ENCODE data around the gene DCAF8.

The DCAF8 gene

DNA sequence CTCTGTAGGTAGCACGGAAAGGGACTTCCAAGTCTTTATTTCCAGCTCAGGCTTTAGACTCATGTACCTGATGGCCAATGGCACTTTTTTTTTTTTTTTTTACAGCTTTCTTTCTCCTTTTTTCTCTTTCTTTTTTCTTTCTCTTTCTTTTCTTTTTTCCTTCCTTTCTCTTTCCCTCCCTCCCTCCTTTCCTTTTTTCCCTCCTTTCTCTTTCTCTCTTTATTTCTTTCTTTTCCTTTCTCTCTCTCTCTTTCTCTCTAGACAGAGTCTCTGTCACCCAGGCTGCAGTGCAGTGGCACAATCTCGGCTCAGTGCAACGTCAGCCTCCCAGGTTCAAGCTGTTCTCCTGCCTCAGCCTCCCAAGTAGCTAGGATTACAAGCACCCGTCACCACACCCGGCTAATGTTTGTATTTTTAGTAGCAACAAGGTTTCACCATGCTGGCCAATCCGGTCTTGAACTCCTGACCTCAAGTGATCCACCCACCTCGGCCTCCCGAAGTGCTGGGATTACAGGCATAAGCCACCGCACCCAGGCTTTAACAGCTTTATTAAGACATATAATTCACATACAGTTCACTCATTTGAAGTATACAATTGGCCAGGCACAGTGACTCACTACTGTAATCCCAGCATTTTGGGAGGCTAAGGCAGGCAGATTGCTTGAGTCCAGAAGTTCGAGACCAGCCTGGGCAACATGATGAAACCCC lies 5.1 kb upstream of the DCAF8 start:
- no peaks in the 10 kb centered on the region for H3K27me3 ChIP-seq (ENCODE audit: insufficient read depth, low read depth, severe bottlenecking)
- no peak overlapping the region for H3K4me3 ChIP-seq (ENCODE audit: low read depth, low read length)
- TF ChIP-seq, protein P1, sequence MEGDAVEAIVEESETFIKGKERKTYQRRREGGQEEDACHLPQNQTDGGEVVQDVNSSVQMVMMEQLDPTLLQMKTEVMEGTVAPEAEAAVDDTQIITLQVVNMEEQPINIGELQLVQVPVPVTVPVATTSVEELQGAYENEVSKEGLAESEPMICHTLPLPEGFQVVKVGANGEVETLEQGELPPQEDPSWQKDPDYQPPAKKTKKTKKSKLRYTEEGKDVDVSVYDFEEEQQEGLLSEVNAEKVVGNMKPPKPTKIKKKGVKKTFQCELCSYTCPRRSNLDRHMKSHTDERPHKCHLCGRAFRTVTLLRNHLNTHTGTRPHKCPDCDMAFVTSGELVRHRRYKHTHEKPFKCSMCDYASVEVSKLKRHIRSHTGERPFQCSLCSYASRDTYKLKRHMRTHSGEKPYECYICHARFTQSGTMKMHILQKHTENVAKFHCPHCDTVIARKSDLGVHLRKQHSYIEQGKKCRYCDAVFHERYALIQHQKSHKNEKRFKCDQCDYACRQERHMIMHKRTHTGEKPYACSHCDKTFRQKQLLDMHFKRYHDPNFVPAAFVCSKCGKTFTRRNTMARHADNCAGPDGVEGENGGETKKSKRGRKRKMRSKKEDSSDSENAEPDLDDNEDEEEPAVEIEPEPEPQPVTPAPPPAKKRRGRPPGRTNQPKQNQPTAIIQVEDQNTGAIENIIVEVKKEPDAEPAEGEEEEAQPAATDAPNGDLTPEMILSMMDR (IDR thresholded peaks at IDR 0.05; ENCODE audit: low read depth, low read length), result no peak
- no peaks in the 10 kb centered on the region for H3K36me3 ChIP-seq
- peak; percentile 79 for DNase-seq
- no peak overlapping the region for H3K27ac ChIP-seq
- H3K9me3 ChIP-seq (ENCODE audit: severe bottlenecking), result no peaks in the 10 kb centered on the region

DNA sequence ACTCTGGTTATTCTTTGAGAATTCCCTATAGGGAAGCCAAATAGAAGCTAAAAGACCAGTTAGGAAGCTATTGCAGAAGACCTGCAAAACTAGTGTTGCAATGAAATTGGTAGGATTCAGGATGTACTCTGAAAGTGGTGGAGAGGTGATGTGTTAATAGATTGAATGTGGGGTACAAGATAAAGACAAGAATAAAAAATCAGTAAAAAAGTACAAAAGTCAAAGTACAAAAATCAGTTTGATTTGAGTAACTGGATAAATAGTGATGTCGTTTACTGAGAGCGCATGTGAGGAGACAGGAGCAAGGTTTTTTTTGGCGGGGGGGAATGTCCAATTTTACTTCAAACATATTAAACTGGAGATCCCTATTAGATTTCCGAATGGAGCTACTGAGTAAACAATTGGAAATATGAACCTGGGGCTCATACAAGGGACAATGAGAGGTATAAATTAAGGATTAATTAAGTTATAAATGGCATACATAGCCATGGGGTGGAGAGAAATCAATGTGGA lies 2.5 kb upstream of the DCAF8 start:
- Histone ChIP-seq H3K9me3 (ENCODE audit: severe bottlenecking) (no peaks in the 10 kb centered on the region), H3K27ac (no peak overlapping the region), H3K36me3 (peaks cover 10% of the 10 kb centered on the region), H3K4me3 (ENCODE audit: low read depth, low read length) (no peak overlapping the region), H3K27me3 (ENCODE audit: insufficient read depth, low read depth, severe bottlenecking) (no peaks in the 10 kb centered on the region)
- DNase-seq, result no peak
- TF ChIP-seq, protein P1 (IDR thresholded peaks at IDR 0.05; ENCODE audit: low read depth, low read length), result no peak

DNA sequence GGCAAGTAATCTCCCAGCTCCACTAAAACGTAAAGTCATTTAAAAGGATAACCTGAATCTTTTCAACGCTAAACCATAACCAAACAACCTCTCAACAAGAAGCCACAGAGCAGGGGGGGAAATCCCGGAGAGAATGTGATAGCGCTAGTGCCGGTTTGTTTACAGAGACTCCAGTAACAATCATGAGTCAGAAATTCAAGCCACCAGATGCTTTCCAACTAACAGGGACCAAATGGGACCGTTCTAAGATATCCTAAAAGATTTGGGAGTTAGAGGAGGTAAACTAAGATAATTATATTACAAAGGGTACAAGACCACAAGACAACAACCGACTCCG lies 825 bp downstream of the DCAF8 start:
- peak overlapping the region; percentile 97 for H3K27ac ChIP-seq
- TF ChIP-seq, protein P1 (IDR thresholded peaks at IDR 0.05; ENCODE audit: low read depth, low read length), result no peak
- H3K36me3 ChIP-seq, result peaks cover 17% of the 10 kb centered on the region
- H3K9me3 ChIP-seq (ENCODE audit: severe bottlenecking), result no peaks in the 10 kb centered on the region
- H3K4me3 ChIP-seq (ENCODE audit: low read depth, low read length), result peak overlapping the region; percentile 66
- H3K27me3 ChIP-seq (ENCODE audit: insufficient read depth, low read depth, severe bottlenecking), result no peaks in the 10 kb centered on the region
- peak; percentile 34 for DNase-seq

DNA sequence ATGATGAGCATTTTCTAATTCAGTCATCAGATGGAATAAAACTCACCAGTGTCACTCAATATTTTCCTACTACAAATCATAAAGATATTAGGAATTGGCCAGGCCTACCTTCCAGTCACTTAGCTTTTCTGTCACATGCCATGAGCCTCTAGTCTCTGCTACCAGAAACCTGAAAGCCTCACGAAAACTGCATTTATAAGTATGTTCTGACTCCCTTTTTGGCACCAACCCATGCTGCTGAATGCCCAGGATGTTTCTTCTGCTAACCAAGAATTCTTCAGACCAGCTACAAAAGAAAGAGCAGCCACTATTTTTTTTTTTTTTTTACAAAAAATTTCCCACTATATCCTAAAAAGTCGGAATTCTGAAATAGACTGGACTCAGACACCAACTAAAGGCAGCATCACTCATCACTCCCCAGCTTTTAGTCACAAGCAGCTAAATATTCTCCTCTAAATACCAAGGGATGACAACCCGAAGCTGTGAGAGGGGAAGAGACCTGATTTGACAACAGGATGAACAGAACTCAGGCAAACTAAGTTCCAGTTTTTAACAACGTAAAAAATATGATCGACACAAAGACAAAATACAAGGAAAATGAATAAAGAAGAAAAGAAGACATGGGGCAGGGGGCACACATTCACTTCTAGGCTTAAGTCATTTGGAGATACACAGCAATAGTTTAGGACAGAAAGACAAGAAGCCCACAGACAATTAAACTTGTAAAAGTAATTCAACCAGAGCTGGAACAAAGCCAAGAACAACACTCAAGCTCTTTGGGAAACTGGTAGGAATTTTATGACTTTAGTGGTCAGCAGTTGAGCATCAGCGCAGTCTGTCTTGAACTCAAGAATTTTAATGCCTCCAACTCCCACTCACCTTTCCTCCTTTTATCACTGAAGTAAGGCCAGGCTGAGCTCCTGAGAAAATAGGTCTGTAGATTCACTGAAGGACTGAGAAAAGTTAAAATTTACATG lies 1.7 kb downstream of the DCAF8 start:
- Histone ChIP-seq H3K9me3 (ENCODE audit: severe bottlenecking) (no peaks in the 10 kb centered on the region), H3K27ac (peak overlapping the region; percentile 97)

DNA sequence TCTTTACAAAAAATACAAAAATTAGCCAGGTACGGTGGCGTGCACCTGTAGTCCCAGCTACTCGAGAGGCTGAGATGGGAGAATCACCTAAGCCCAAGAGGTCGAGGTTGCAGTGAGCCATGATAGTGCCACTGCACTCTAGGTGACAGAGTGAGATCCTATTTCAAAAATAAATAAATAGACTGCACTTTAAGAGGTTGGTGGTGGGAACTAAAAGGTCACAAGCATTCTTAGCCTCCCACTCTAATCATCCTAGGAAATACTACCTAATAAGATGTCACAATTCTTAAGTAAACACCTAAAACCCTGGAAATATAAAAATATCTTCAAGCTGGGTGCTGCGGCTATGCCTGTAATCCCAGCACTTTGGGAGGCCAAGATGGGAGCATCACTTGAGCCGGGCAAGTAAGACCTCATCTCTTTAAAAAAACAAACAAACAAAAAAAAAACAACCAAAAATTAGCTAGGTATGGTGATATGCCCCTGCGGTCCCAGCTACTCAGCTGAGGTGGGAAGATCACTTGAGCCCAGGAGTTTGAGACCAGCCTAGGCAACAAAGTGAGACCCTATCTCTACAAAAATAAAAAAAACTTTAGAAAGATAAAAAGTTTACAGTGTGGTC lies 4.1 kb downstream of the DCAF8 start:
- TF ChIP-seq, protein P1 (IDR thresholded peaks at IDR 0.05; ENCODE audit: low read depth, low read length), result no peak
- DNase-seq, result no peak
- Histone ChIP-seq H3K36me3 (peaks cover 21% of the 10 kb centered on the region), H3K4me3 (ENCODE audit: low read depth, low read length) (no peak overlapping the region), H3K27me3 (ENCODE audit: insufficient read depth, low read depth, severe bottlenecking) (no peaks in the 10 kb centered on the region), H3K9me3 (ENCODE audit: severe bottlenecking) (no peaks in the 10 kb centered on the region), H3K27ac (no peak overlapping the region)

More for the DNA sequence above, 1.7 kb downstream of the DCAF8 start:
- Histone ChIP-seq H3K4me3 (ENCODE audit: low read depth, low read length) (peak overlapping the region; percentile 66), H3K27me3 (ENCODE audit: insufficient read depth, low read depth, severe bottlenecking) (no peaks in the 10 kb centered on the region), H3K36me3 (peaks cover 17% of the 10 kb centered on the region)
- no peak for DNase-seq
- TF ChIP-seq, protein P1 (IDR thresholded peaks at IDR 0.05; ENCODE audit: low read depth, low read length), result no peak

Measured in WERI-Rb-1 (cell line).